GM19238 (cell line): ENCODE data around the gene COL20A1.

Source experiments
- DNase-seq: peaks from one replicate; pipeline ENCODE4 v3.0.0; 2011; ENCODE audit warnings: low spot score; ENCODE audit not compliant: insufficient read length

The COL20A1 gene

GRCh38 chr20:63360850-63361518, 68.0 kb downstream of the COL20A1 start, which contains the start of gene CHRNA4:
CHRNA4 (minus strand) TSS chr20:63361349; CDS start chr20:63361165, 184 bp downstream.
- no peak for DNase-seq

GRCh38 chr20:63361519-63362435, 68.8 kb downstream of the COL20A1 start:
- DNase-seq: no peak

GRCh38 chr20:63362436-63363009, 69.5 kb downstream of the COL20A1 start:
- DNase-seq: no peak

- no peak for DNase-seq
Observed at GRCh38 chr20:63363013-63363957, 70.3 kb downstream of the COL20A1 start.

GRCh38 chr20:63363981-63364561, 71.1 kb downstream of the COL20A1 start:
- no peak for DNase-seq

GRCh38 chr20:63364801-63365585, 72.0 kb downstream of the COL20A1 start:
- no peak for DNase-seq

- no peak for DNase-seq
Observed at GRCh38 chr20:63365601-63366389, 72.8 kb downstream of the COL20A1 start.

GRCh38 chr20:63366390-63367365, 73.7 kb downstream of the COL20A1 start:
- DNase-seq: no peak

GRCh38 chr20:63367446-63368055, 74.6 kb downstream of the COL20A1 start:
- DNase-seq: no peak

GRCh38 chr20:63368151-63368550, 75.2 kb downstream of the COL20A1 start:
- DNase-seq: no peak

GRCh38 chr20:63369024-63369530, 76.1 kb downstream of the COL20A1 start:
- no peak for DNase-seq

- DNase-seq: no peak
Observed at GRCh38 chr20:63369724-63370617, 77.0 kb downstream of the COL20A1 start.

- no peak for DNase-seq
Observed at GRCh38 chr20:63370618-63371187, 77.7 kb downstream of the COL20A1 start.

- DNase-seq: no peak
Observed at GRCh38 chr20:63371291-63371865, 78.4 kb downstream of the COL20A1 start.
